ENCODE results near the gene WRAP73. TPM values are rescaled to one million over a fixed set of nuclear protein-coding genes. Genes with fewer than 3 reads are reported as not detected.

The WRAP73 gene
- polyA plus RNA-seq, 12 donors = 3.3 to 14.6 (median 11.7) TPM; not detected in 1

DNA sequence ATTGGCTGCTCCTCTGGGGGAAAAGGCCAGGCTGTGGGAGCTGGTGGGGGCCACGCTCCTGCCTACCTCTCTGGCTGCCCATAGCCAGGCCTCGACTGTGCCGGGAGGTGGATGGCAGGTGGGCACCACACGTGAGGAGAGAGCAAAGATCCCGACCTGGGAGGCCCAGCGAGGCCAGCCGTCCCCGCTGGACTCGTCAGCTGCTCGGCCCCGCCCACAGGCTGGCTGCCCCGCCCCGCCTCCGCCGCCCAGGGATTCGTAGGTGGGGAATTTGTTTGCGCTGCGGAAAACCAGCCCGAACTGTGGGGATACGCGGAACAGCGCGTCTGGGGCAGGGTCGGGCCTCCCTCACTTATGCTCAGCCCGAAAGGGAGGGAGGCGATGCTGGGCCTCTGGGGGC, 34.1 kb upstream of the WRAP73 start:
- DNase-seq = no peak

DNA sequence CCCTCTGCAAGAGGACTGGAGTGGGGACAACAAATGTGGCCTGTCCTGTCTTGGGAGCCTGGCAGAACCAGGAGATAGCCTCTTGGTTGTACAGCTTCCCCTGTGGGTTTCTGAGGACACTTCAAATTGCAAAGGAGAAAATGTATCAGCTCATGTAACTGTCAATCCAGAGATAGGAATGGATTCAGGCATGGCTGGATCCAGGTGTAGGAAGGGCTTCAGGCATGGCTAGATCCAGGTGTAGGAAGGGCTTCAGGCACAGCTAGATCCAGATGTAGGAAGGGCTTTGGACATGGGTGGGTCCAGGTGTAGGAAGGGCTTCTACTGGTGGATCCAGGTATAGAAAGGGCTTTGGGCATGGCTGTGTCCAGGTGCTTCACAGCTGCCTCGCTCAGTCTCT, 33.3 kb upstream of the WRAP73 start:
- DNase-seq = no peak

DNA sequence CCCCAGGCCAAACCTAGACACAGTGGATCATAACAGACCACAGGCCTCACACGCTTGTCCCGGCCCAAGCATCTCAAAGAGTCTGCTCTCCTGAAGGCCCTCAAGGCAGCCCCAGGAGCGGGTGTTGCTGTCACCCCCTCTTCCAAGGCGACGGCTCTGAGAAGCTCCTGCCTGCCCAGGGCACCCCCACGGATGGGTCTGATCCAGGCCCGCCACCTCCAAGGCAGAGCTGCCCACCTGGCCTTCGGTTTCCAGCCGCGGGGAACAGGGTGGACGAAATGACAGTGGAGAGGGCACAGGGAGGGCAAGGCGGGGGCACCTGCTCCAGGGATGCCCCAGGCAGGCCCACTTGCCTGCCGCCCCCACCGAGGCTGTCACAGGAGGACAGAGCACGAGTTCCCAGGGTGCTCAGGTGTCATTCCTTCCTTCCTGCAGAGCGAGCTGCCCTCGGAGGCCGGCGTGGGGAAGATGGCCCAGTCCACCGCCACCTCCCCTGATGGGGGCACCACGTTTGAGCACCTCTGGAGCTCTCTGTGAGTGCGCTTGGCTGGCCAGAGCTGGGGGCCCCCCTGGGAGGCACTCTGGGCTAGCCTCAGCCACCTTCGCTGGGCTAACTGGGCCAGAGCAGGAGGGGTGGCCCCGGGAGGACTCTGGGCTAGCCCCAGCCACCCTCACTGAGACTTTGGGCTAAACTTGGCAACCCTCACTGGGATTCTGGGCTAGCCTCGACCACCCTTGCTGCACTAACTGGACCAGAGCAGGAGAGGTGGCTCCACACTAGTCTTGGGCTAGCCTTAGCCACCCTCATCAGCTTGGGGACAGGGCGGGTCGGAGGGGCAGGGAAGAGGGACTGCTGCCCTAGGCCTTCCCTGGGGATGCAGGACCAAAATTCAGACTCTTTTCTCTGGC, 32.2 kb upstream of the WRAP73 start:
- DNase-seq = no peak

DNA sequence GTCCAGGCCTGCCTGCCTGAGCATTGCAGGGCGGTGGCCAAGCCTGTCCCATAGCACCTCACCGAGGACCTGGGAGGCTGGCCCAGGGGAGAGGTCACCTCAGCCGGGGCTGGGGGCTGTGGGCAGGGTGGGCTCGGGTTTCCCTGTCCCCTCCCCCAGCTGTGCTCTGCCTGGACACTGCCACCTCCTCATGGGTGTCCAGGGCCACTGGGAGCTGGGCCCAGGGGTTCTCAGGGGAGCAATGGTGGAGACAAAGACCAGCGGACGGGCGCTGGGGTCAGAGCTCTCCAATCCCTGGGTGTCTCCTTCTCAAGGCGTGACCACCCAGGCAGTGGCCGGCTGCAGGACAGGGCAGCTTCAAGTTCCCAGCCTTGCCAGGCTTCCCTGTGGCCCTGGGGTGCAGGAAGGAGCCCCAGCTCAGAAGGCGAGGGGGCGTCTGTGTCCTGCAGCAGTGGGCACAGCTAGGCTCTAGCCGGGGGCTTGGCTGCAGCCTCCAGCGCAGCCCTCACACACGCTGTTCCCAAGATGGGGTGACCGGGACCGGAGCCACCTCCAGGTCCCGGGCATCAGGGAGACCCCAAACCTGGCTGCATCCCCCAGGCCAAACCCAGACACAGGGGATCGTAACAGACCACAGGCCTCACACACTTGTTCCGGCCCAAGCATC, 31.5 kb upstream of the WRAP73 start:
- DNase-seq = no peak

DNA sequence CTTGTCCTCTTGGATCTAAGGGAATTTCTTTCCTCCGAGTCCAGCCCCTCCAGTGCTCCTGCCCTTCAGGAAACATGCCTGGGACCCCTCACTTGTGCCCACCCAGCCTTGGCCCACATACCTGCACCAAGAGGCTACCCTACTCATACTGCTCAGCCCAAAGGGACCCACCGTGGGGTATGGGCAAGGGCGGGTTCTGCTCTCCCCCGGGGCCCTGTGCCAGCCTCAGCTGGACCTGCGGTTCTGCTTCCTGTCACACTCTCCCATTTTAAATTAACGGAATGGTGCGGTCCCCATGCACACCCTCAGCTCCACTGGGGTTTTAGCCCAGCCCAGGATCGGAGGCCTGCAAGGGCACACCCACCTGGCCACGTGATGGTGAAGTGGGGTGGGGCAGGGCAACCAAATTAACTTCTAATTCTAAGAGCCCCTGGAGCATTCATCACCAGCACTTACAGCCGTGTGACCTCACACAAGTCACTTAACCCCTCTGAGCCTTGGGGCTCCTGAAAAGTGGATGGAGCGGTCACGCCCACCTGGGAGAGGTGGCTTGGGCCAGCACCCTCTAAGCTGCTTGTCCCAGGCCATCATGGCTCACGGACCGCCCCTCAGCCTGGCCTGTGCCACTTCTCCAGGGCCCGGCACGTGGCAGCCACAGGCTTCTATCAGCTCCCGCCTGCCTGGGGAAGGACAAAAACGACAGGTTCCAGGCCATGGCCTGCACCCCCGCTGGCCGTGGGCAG, 30.8 kb upstream of the WRAP73 start:
- no peak for DNase-seq

DNA sequence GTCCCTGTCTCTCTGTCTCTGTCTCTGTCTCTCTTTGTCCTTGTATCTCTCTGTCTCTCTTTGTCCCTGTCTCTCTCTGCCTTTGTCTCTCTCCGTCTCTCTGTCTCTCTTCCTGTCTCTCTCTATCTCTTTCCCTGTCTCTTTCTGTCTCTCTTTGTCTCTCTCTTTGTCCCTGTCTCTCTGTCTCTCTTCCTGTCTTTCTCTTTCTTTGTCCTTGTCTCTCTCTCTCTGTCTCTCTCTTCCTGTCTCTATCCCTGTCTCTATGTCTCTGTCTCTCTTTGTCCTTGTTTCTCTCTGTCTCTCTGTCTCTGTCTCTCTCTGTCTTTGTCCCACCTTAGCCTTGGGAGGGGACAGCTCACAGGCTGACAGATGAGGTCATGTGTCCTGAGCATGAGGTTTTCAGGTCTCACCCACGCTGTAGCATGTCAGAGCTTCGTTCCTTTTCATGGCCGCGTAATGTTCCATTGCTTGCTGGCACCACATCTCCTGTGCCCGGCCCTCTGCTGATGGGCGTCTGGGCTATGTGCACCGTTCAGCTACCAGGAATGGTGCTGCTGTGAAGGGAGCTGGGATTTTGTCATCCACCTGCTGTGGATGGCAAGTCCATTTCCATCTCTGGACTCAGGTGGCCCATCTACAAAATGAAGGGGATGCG, 30.0 kb upstream of the WRAP73 start:
- no peak for DNase-seq

DNA sequence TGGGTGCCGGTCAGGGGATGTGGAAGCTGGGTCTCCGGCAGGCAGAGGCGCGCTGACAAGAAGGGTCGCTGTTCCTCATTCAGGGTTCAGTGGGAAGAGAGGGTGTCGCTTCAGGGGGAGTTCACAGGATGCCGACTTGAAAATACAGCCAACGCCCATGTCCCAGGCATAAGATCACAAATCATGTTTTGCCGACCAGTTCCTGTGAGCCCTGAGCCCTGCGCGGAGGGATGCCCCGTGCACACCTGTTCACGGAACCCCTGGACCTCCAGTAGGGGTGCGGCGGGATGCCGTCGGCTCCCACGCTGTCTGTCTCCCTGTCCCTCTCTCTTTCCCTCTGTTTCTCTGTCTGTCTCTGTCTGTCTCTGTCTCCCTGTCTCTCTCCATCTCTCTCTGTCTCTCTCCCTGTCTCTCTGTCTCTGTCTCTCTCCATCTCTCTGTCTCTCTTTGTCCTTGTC, 29.2 kb upstream of the WRAP73 start:
- DNase-seq = no peak

DNA sequence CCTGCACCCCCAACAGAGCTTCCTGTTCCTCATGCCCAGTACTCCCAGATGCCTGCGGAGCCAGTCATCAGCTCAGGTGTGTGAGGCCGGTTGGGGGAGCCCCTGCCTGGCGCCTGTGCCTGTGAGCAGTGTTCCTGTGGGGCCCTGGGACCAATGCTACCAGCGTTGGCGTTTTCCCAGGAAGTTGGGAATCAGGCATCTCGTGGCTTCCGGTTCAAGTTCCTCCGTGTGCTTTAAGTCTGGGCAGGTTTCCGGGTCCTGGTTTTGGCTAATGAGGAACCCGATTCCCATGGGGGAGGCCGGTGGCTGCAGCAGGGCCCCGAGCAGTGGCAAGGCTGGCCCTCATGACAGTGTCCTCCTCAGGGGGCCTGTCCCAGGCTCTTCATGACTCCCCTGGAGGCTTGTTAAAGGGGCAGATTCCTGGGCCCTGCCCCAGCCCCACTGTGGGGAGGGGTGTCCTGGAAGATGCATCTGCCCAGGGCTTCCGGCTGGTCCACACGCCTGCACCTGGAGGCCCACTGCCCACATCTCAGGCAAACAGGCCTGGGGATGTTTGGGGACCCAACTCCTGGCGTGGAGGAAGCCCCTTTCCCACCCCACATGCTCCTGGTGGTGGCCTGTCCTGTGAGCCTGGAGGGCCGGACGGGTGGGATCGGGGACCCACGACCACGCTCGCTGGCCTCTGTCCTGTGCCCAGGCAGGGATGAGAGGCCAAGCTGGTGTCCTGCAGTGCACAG, 28.6 kb upstream of the WRAP73 start:
- no peak for DNase-seq

DNA sequence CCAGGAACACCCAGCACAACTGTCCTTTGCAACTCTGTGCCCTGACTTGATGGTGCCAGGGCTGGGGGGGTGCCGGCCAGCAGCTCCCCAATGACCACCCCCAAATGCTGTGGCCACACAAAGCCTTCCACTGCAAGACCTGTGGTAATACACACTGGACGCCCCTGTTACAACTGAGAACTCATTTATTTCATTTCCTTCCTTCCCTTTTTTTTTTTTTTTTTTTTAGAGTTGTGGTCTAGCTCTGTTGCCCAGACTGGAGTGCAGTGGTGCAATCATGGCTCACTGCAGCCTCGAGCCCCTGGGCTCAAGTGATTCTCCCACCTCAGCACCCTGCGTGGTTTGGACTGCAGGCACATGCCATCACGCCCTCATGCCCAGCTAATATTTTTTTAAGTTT, 27.6 kb upstream of the WRAP73 start:
- DNase-seq = no peak

DNA sequence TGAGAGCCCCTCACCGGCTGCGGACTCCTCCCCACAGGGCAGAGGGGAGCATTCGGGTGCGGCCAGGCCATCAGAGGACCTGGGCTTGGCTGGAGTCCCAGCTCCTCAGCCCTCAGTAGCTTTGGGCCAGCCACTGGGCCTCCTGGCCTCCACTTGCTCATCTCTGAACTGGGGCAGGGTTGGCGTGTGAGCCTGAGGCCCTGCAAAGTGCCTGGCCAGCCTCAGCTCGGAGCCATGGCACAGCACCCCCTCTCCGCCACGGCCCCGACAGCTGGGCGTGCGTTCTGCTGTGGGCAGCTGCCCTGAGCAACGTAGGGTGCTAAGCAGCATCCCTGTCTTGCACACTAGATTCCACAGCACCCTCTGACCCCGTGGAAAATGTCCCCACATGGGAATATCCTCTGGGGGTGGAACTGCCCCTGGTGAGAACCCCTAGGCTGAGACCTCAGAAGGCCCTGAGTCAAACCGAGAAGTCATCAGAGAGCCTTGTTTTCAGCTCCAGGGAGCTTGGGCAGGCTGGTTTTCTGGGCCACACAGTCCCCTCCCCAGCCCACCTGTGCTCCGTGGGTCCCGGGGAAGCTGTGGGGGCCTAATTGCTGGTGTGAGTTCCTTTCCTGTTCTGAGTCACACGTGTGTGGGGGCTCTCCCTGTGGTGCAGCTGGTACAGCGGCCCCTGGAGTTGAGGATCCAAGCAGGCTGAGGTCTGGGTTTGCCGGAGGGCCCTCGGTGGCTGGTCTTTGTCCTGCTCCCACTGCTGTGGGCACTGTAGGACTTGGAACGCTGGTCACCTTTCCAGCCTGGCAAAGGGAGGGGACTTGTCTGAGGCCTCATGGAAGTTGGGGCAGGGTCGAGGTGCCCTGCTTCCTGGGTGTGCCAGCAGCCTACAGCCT, 26.9 kb upstream of the WRAP73 start:
- DNase-seq = no peak

DNA sequence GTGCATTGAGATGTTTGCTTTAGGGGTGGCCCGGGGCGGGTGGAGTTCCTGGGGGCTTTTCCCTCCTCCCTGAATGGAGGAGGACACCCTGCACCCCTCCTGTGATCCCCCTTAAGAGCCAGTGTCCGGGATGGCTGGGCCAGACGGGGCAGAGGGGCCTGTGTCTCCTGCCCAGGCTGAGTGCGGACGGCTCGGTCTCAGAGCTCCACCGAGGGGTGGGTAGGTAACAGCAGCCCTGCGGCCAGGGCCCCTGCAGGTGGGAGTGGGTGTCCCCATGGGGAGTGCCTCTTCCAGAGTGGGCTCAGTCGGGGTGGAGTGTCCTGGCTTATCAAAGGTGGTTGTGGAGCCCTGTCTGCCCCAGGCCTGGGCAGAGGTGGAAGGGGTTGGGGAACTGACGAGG, 25.5 kb upstream of the WRAP73 start:
- DNase-seq = no peak

DNA sequence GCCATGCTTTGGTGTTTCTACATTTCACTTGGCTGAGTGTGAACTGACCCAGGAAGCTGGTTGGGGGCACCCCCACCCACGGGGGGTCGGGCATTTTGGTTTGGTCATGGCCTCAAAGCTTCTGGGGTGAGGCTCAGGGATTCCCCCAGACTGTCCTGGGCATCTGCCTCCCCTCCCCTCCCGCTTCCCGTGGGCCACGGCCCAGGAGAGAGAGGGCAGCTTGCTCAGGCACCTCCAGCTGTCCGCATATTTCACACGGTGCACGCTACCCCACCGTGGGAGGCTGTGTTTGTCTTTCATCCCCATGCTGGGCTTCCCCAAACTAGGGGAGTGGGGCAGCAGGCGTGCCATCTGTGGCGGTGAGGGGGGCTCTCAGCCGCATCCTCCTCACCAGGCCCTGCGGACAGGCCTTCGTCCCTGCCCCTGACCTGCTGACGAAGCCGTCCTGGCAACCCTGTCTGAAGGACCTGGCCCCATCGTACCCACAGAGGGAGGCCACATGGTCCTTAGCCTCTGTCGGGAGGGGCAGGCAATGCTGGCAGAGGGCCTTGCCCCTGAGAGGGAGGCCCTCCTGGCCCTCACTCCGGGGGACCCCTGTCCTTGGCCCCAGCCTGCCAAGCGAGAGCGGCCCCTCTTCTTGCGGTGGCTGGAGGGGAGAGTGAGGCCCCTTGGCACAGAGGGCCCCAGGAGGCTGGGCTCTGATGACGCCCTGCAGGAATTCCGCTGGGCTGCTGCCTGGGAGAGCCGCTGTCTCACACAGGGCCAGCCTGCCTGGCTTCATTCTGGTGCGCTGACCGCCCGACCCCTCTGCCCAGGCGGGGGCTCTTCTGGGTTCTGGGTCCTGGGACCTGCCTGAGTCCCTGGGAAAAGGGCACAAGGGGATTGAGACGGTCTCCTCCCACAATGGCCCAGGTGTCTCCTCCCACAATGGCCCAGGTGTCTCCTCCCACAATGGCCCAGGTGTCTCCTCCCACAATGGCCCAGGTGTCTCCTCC, 24.5 kb upstream of the WRAP73 start:
- no peak for DNase-seq

DNA sequence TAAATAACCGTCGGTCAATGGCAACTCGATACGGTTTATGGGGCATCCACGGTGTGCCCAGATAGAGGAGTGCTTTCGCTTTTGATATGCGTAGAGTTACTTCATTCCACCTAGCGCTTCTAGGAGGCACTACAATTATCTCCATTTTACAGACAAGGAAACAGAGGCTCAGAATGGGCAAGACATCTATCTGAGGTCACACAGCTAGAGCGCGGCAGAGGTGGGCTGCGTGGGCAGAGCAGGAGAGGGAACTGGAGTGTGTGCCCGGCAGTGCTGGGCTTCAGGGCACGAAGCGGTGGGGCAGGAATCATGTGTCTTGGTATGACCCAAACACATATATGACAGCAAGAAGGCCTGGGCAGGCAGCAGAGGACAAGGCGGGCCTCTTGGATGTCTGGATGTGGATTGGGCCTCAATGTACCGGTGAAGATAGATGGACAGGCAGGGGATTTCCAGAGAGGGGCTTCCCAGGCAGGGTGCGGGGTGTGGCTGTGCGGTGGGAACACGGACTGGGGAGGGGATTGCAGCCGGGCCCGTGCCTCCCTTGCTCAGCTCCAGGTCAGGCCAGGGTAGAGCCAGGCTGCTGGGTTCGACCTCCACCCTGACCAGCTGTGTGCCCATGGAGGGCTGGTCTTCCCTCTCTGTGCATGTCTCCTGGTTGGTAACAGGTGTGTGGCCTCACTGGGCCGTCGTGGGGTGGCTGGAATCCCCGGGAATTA, 23.6 kb upstream of the WRAP73 start:
- DNase-seq = no peak

DNA sequence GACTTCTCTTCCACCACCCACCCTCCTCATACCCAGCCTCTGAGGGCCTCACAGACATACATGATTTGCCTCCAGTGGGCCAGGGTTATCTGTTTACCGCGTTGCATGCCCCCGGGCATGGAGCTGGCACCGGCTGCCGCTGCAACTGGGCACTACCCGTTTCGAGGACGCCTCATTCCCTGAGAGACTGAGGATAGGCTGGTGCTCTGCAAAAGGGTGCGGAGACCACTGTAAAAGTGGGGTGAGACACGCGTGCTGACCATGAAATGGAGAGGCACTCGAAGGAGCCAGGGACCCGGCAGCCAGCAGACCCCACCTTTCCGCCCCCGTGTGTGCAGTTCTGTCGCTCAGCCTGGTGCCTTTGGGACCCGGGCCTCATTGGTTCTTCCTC, 23.1 kb upstream of the WRAP73 start:
- no peak for DNase-seq

DNA sequence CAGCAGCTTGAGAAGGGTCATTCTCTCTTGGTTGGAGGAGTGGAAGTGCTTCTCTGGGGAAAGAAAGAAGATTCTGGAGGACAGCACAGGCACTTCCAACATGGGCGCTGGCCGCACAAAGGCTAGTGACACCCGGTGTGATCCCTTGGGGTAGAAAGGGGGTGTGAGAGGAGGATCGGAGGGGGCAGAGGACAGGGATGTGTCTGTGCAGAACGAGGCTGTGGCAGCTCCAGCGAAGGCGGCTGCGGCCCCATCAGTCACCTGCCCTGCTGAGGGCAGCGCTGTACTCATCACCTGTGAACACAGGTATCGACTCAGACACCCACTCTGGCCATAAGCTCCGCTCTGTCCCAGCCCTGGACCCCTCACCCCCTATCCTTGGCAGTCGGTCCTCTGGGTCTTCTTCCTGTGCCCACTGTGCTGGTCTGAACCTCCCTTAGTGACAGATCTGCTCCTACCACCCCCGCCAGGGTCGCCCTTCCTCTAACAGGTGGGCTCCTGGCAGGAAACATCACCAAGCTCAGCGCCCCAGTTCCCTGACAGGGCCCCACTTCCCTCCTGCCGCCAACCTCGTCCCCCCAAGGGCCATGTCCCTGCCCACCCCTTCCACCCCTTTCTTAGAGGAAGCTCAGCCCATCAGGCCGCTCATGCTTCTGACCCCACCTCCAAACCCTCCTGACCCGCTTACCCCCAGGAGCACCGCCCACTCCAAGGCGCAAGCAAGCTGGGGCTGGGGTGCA, 22.5 kb upstream of the WRAP73 start:
- no peak for DNase-seq

DNA sequence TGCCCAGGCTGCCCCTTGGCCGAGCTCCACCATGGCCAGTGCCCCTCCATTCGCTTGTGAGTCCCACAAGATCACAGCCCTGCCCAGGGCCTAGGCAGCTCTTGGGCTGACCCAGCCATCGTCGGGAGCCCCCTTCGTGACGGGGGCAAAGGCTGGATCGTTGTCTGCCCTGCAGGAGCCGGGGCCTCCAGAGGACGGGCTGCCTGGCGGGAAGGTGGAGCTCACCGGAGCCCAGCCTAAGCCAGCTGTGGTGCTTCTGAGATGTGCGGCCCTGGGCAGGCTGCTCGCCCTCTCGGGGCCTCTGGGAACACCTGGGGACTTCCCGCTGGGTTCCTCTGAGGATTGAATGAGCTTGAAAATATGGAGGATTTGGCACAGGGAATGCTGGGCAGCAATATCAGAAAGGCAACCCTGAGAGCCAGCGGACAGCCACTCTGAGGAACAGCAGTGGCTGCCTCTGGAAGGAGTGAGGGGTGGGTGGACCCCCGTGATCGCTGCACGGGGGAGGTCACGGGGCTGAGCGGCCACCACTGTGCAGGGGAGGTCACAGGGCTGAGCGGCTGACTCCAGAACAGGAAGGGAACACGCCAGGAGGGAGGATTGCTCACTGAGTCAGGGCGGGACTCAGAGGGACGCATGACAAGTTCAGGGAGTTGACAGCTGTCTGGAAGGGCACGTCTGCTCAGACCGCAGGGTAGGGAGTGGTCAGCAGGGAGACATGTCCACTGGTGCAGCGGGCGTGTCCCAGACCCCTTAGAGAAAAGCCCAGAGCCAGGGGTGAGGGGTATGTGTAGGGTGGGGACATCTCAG, 21.7 kb upstream of the WRAP73 start:
- DNase-seq = no peak

DNA sequence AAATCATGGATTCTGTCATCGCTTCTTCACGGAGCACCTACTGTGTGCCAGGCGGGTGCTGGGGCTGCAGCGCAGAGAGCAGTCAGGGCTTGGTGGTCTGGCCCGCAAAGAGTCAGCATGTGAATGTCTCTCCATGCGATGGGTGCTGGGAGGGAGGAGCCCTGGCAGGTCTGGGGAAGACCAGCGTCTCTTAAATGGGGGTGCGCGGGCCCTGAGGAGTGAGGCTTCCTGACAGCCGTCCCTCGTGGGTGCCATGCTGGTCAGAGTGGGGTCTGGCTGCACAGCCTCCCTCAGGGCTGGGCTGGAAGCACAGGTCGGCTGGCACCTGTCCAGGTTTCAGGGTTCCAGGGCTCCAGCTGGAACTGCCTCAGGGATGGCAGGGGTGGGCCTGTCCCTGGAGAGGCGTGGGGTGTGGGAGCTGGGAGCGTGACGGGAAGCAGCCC, 20.9 kb upstream of the WRAP73 start:
- no peak for DNase-seq
